ENCODE measurements around the gene NRG2.

The NRG2 gene

DNA sequence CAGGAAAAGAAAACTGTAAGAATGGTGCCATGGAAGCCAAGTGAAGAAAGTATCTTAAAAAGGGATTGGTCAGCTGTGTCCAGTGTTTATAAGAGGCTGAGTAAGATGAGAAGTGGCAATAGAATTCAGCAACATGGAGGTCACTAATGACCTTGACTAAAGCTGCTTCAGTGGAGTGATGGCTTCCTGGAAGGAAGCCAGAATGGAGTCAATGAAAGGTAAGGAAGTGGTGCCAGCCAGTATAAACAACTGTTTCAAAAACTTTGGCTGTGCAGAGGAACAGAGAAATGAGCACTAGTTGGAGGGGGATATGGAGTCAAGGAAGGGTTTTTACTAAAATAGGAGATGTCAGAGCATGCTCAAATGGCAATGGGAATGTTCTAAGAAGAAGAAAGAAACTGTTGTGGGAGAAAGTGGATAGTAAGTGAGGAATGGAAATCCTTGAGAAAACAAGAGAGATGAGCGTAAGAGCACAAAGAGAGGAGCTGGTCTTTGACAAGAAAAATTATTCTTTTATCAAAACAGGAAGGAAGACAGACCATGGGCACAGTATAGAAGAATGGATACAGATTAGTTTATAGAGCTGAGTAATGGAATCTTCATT, 11.1 kb upstream of the NRG2 start:
- DNase-seq (ENCODE audit: low read depth), result no peak
- TF ChIP-seq, protein P1, sequence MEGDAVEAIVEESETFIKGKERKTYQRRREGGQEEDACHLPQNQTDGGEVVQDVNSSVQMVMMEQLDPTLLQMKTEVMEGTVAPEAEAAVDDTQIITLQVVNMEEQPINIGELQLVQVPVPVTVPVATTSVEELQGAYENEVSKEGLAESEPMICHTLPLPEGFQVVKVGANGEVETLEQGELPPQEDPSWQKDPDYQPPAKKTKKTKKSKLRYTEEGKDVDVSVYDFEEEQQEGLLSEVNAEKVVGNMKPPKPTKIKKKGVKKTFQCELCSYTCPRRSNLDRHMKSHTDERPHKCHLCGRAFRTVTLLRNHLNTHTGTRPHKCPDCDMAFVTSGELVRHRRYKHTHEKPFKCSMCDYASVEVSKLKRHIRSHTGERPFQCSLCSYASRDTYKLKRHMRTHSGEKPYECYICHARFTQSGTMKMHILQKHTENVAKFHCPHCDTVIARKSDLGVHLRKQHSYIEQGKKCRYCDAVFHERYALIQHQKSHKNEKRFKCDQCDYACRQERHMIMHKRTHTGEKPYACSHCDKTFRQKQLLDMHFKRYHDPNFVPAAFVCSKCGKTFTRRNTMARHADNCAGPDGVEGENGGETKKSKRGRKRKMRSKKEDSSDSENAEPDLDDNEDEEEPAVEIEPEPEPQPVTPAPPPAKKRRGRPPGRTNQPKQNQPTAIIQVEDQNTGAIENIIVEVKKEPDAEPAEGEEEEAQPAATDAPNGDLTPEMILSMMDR (conservative IDR thresholded peaks at IDR 0.05; ENCODE audit: low read depth, low read length), result no peak

DNA sequence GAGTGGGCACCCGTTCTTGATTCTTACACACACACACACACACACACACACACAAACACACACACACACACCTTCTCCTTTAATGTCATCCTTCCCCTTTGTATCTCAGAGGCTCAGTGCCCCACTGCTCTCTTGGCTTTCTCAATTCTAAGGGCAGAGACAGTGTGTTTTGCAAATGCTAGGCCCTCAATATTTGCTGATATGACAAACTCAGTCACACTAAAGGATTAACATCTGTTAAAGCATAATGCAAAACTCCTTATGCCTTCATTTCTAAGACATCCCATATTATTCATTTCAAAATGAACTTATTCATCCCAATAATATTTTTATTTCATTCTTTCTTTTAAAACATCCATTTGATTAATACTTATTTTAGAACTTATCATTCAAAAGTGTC, 8.9 kb upstream of the NRG2 start:
- DNase-seq (ENCODE audit: low read depth), result no peak
- TF ChIP-seq, protein P1 (conservative IDR thresholded peaks at IDR 0.05; ENCODE audit: low read depth, low read length), result no peak
- H3K4me3 ChIP-seq (ENCODE audit: low read length), result no peak overlapping the region

More for the DNA sequence above, 11.1 kb upstream of the NRG2 start:
- no peak overlapping the region for H3K4me3 ChIP-seq (ENCODE audit: low read length)

DNA sequence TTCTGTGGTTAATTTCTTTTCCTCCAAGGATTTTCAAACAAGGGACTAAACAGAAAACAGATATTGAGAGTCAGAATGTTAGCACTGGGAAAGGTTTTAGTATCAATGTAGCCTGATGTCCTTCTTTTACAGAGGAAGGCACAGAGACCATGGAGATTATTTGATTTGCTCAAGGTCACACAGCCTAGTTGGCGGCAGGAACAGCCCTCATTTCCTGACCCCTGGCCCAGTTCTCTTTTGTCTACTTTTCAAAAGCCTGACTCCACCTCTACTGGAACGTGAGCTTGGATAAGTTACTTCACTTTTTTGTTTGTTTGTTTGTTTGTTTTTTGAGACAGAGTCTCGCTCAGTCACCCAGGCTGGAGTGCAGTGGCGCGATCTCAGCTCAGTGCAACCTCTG, 6.6 kb upstream of the NRG2 start:
- TF ChIP-seq, protein P1 (conservative IDR thresholded peaks at IDR 0.05; ENCODE audit: low read depth, low read length), result no peak
- no peak for DNase-seq (ENCODE audit: low read depth)
- no peak overlapping the region for H3K4me3 ChIP-seq (ENCODE audit: low read length)

DNA sequence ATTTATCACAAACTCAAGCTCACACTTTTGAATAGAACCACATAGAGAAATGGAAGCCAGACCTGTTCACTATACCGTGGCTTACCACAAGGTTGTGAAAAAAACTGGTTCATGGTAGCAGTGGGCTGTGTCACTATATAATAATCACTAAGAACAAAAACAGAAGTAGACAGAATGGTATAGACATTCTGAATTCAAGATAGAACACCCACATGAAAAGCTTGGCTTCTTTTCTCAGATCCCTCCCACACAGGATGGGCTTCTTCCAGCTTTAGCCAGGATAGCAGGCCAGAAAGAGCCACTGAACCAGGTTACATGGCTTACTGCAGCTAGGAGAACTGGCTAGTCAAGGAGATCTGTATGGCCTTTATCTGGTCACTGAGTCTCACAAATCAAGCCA, 6.1 kb upstream of the NRG2 start:
- no peak for DNase-seq (ENCODE audit: low read depth)
- no peak overlapping the region for H3K4me3 ChIP-seq (ENCODE audit: low read length)
- TF ChIP-seq, protein P1 (conservative IDR thresholded peaks at IDR 0.05; ENCODE audit: low read depth, low read length), result no peak

DNA sequence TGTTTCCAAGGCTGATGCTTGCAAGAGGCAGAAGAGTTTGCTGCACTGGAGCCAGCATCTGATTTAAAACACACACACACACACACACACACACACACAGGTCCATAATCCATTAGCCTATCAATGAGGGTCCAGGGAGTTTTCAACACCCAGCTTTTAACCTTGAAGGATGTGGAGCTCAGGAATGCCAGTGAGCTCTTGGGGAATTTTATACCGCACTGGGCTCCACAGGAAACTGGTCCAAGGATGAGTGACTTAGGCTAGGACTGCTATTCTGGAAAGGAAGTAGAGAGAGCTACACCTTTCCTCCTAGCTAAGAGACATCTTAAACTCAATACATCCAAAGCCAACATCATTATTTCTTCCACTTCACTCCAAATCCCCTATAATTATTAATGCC, 942 bp upstream of the NRG2 start:
- DNase-seq (ENCODE audit: low read depth), result no peak
- no peak overlapping the region for H3K4me3 ChIP-seq (ENCODE audit: low read length)
- TF ChIP-seq, protein P1 (conservative IDR thresholded peaks at IDR 0.05; ENCODE audit: low read depth, low read length), result no peak

DNA sequence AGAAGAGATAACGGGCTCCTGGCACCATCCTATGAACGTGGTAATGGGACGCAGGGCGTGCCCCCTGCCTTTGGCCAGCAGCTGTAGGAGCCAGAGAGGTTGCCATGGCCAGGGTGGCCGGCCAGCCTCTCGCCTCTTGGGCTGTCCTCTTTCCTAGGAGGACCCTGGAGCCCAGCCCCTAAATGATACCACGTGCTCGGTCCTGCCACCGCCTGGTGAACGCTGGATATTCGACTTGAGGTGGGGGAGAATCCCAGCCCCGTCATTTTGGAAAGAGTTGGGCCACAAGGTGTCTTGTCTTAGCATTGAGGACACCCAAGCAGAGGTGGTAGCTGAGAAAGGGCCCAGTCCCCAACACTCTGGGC, 391 bp upstream of the NRG2 start:
- TF ChIP-seq, protein P1 (conservative IDR thresholded peaks at IDR 0.05; ENCODE audit: low read depth, low read length), result peak; percentile 0
- peak overlapping the region; percentile 59 for H3K4me3 ChIP-seq (ENCODE audit: low read length)
- no peak for DNase-seq (ENCODE audit: low read depth)

DNA sequence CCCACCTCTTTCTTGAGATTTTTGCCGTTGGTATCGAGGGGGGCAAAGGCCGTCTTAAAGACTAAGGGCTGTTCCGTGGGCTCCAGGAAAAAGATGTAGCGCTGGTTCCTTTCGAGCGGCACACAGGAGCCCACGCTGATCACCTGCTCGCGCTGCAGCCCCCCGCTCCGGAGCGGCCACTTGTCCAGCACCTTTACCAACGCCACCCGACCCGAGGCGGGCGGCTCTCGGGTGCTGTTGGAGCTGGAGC, 781 bp downstream of the NRG2 start:
- no peak for DNase-seq (ENCODE audit: low read depth)
- peak overlapping the region; percentile 59 for H3K4me3 ChIP-seq (ENCODE audit: low read length)
- TF ChIP-seq, protein P1 (conservative IDR thresholded peaks at IDR 0.05; ENCODE audit: low read depth, low read length), result no peak
